HG03558 (cell line): ENCODE data around the gene ZNF219.

Experiments used
- ATAC-seq: cut with Tn5 transposase; IDR thresholded peaks from one replicate; pipeline ENCODE4 v1.9.1; 2021; ENCODE audit warnings: moderate number of reproducible peaks; ENCODE audit not compliant: unreplicated experiment; ENCODE audit errors: extremely low read depth

Gene ZNF219

GRCh38 chr14:21098076-21098891 is at the start of gene ZNF219:
TSS of gene ZNF219 (minus strand) at chr14:21098655. CDS start at chr14:21093591, 5,064 bp downstream.
- ATAC-seq = no peak

- no peak for ATAC-seq
These were observed 47.0 kb upstream of the ZNF219 start for GRCh38 chr14:21145437-21145836.

DNA sequence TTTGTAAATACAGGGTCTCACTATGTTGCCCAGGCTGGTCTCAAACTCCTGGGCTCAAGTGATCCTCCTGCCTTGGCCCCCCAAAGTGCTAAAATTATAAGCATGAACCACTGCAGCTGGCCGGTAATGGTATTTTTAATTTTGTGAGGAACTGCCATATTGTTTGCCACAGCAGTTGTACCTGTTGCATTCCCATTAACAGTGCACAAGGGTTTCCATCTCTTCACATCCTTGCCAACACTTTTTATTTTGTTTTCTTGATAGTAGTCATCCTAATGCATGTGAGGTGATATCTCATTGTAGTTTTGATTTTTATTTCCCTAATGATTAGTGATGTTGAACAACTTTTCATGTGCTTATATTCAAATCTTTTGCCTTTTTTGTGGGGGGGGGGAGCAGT is 43.9 kb upstream of the ZNF219 start:
- ATAC-seq = no peak

DNA sequence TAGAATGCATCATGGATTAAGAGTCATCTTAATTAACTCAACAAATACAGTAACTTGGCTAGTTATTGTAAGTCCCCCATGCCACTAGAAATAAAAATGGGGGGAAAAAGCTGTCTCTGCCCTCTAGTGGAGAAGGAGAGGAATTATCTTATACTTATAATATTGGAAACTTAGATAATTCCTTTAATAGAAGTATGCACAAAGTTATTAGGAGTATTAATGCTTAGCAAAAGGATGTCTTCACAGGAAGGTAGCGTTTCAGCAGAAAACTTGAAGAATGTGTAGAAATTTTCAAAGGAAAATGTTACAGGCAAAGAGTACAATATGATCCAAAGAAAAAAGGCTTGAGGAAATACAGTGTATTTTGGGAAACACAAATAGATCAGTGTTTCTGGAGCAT is 37.6 kb upstream of the ZNF219 start:
- ATAC-seq = no peak

GRCh38 chr14:21133901-21134300 is 35.4 kb upstream of the ZNF219 start:
- ATAC-seq = no peak

- no peak for ATAC-seq
These were observed 25.0 kb upstream of the ZNF219 start for GRCh38 chr14:21123429-21123828.

GRCh38 chr14:21121122-21121521 is 22.7 kb upstream of the ZNF219 start:
- no peak for ATAC-seq

DNA sequence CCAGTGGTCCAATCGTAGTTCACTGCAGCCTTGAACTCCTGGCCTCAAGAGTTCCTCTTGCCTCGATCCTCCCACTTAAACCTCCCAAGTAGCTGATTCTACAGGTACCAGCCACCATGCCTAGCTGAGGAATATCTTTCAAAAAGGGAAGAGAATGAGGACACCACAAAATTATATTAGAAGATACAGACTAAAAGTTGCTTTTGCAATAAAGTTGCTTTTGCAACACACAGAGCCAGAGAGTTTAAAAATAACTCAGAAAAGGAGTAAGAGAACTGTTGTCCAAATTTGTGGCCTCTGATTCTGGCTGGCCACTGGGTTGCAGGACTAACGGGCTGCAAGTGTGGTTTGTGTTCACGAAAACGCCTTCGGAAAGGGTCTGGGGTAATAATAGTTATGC is 22.2 kb upstream of the ZNF219 start:
- ATAC-seq = no peak

DNA sequence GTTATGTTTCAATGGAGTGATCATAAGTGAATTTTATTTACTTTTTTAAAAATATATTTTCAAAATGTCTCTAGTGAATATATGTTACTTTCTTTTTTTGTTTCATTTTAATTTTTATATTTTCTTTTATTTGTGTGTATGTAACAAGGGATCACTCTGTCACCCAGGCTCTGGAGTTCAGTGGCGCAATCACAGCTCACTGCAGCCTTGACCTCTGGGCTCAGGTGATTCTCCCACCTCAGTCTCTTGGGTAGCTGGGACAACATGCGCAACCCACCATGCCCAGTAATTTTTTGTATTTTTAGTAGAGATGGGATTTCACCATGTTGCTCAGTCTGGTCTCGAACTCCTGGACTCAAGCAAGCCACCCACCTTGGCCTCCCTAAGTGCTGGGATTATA is 20.5 kb upstream of the ZNF219 start:
- no peak for ATAC-seq

GRCh38 chr14:21113369-21113768 is 14.9 kb upstream of the ZNF219 start:
- ATAC-seq = no peak

DNA sequence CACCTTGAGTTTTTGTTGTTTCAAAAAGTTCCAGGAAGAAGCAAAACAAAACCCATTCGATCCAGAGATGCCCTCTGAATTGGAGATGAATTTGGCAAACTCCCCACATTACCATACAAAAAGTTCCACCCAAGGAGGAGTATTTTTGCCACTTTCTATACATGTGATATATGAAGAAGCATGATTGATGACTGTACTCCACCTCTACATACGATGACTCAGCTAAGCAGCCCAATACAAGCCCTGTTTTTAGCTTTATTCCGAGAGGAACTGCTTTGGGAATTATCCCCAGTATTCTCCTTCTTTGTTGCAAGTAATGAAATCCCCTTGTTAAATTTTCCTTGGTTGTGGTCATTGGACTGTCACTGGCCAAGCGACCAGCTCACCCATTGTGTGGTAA is 13.8 kb upstream of the ZNF219 start:
- ATAC-seq = no peak

DNA sequence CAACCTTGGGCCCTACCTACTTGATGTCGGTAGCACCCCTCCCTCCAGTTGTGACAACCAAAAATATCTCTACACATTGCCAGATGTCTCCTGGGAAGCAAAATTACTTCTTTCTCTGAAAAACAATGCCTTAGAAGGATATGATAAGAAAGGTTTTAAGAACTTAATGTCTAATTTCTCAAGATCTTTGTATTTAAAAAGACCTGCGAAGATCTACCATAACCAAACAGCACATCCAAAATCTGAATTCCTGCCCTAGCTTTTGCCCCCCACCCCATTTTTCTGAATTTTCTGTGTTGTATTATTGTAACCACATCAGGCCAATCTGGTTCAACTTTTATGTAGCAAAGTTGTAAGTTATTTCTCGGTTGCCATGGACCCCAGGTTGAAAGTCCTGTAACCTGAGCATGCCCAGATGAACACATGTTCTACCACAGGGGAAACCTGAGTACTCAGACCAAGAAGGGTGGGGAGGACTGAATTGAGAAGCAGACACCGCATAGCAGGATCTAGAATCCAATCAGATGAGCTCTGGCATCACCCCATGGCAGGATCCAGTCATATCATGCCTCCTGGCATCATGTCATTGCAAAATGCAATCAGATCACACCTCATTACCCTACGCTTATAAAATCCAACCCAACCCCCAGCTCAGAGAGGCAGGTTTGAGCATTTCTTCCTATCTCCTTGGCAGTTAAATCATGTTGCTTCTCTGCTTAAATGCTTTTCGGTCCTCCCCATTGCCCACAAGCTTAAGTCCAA is 11.1 kb upstream of the ZNF219 start:
- no peak for ATAC-seq

DNA sequence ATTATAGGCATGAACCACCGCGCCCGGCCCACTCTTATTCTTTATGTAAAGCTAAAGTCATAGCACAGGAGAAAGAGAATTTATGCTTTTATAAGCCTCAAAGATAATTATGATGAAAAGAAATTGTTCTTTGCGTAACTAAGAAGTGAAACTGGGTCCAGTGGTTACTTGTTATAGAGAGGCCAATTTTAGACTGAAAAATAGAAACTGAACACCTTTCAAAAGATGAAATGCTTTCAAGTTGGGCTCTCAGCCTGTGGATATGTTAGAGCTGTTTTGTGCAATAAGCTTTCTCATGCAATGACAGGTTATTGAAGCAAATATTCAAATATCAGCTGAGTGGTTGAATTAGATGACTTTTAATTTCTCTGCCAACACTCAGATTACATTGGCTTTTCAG is 10.3 kb upstream of the ZNF219 start:
- ATAC-seq = no peak

DNA sequence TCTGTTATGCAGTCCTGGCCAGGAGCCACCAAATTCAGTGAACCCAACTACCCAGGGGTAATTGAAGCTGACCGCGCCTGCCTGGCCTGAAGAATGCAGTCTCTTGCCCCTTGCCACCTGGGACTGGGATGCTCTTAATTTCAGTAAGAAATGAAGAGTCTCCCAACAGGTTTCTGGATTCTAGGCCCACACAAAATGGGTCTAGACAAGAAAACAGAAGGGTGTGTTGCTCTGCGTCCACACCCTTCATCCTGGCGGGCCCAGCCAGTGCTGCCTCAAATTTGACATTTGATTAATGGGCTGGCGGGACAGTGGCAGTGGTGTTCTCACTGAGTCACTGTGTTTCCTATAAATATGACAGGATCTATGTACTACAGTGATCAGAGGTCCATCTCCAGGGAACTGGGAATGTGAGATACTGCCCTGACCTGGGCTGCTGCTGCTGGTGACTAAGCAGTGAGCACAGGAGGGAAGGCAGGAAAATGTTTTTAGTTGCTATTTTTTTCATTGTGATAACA is 8.9 kb upstream of the ZNF219 start:
- no peak for ATAC-seq

- no peak for ATAC-seq
These were observed 8.2 kb upstream of the ZNF219 start for GRCh38 chr14:21106498-21107282.

GRCh38 chr14:21106176-21106497 is 7.7 kb upstream of the ZNF219 start:
- ATAC-seq = no peak

DNA sequence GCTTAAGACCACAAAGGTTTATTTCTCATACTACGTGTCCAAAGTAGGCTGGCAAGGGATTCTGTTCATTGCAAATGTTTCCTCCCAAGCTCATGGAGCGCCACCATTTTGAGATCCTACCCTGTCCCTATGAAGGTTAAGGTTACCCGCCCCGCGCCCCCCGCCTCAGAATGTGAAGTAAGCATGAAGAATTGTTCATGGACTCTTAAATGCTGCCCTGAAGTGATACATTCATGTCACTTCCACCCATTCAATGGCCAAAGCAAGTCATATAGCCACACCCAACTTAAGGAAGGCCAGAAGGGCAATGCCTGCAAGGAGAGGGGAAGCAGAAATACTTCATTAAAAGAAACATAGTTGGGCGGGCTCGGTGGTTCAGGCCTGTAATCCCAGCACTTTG is 6.6 kb upstream of the ZNF219 start:
- ATAC-seq = no peak

GRCh38 chr14:21104448-21105060 is 6.1 kb upstream of the ZNF219 start:
- ATAC-seq = no peak

- peak; percentile 73 for ATAC-seq
These were observed 5.4 kb upstream of the ZNF219 start for GRCh38 chr14:21103710-21104447.

DNA sequence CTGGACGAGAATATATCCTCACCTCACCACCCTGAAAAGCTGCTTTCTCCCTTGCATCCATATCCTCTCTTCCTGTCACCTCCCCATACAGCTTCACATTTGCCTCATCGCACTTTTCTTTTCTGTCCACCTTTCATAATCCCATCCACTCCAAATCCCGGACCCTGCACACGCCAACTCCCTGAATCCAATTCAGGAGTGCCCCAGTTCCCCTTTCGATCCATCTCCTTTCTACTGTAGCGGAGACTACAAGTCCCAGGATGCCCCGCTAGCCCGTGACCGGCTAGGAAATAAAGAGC is 4.9 kb upstream of the ZNF219 start:
- no peak for ATAC-seq
